ENCODE results near the gene PIR.
A peak's percentile ranks its signal among the peaks of the same experiment; 100 is the strongest.

Gene PIR

DNA sequence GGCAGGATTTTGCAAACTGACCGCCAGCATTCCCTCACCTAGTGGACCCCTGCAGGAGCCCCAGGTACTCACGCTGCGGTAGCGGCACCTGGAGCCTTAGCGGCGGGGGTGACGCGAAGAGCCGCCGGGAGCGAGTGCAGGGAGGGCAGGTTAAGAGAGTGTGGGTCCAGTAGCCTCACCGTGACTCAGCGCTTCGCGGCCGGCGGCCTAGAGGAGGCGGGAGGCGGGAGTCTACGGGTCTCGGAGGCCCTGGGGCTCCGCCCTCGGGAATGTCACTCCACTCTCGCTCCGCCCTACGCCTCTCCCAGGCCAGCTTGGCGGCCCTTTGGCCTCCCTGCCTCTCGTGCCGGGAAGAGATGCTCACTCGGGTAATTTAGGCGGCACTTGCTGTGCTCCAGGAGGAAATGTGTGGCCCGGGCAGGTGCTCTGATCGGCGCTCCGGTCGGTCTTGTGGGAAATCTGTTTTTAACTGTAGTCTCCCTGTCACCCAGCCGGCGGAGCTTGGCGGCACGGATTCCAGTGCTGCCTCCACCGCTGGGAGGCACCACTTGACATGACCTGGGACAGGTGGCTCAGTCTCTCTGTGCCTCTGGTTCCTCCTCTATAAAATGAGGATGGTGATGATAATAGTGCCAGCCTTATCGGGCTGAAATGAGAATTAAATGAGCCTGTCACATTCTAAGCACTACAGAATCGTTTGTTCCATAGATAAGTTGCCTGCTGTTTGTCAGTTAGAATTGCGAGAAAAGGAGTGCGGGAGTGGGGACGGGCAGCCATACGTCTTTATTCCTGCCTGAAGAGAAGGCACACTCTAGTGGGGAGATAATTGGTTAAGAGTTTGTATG is at the start of gene PIR:
Gene PIR (minus strand): TSS at position 216 of the 845 bp plus-strand sequence. CDS start 2,076 bp downstream, outside the sequence.
- DNase-seq, result no peak

DNA sequence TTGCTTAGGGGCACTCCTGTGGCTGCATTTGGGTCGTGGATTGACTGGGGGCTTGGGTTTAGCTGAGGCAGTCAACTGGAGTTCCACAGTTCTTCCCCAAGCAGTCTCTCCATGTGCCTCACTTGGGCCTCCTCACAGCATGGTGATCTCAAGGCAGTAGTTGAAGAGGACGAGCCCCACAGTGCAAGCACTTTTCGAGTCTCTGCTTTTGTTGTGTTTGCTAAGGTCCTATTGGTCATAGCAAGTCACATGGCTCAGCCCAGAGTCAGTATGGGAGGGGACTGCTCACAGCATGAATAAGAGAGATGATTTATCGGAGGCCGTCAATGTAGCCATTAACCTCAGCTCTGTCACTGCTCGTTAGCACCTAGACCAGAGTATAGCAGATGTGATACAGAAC is 37.2 kb upstream of the PIR start:
- DNase-seq, result no peak

- no peak for DNase-seq
Observed at GRCh38 chrX:15529165-15529564, 36.0 kb upstream of the PIR start.

DNA sequence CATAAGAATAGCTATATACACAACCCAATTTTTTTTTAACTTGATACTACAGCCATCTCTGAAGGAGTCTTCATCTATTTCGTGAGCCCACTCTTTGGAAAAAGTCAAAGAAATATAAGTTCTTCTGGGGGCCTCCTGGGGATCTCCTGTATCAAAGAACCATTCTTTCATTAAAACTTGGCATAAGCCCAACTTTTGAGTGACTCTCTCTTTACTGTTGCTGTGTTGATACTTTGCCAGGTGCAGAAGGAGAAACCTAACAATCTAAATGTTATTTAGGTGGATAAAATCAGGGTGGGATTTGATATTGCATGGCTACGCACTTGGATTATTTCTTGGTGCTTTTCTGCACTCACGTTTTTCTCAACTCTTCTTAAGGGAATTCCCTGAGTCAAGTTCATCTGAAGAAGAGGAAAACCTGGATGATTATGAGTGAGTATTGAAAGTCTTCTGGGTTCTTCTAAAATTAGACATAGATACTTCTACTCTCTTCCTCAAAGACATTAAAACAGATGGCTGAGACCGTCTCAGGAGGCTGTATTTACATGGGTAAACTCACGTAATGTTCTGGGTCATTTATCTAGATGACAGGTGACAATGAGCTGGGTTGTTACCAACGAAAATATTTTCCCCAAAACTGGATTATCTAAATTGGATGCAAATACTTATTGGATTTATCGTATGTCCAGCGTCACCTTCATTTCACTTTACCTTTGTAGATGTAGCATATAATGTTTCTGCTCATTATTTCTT is 32.7 kb upstream of the PIR start:
- no peak for DNase-seq

GRCh38 chrX:15524417-15524816 is 31.3 kb upstream of the PIR start:
- no peak for DNase-seq

DNA sequence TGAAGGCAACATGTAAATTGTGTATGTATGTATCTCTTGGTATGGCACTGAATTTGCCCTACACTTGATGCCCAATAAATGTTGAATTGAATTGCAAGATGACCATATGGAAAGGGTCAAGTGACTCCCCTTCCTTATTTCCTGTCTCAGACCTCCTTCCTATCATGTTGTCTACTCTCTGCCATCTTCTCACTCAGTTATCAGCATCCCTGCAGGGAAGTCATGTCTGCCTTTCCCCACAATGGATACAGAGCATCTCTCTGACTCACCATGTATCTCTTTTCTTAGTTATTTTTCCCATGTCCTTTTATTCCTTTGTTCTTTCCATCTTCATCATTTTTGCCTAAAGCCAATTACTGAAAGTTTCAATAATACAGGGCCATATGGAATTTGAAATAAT is 30.0 kb upstream of the PIR start:
- no peak for DNase-seq

DNA sequence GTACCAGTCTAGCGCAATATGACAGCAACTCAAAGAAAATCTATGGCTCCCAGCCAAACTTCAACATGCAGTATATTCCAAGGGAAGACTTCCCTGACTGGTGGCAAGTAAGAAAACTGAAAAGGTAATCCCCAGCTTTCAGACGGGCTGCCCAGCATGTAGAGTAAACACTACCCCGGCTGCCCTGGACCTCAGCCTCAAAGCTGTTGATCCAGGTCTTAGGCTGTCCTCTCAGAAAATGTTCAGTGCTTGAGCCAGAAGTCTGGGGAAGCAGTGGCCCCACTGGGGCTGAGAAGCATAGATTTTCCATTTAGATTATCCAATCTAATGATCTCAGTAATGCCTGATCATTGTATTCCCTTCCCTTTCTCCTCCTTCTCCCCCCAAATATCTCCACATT is 29.3 kb upstream of the PIR start:
- DNase-seq, result no peak

DNA sequence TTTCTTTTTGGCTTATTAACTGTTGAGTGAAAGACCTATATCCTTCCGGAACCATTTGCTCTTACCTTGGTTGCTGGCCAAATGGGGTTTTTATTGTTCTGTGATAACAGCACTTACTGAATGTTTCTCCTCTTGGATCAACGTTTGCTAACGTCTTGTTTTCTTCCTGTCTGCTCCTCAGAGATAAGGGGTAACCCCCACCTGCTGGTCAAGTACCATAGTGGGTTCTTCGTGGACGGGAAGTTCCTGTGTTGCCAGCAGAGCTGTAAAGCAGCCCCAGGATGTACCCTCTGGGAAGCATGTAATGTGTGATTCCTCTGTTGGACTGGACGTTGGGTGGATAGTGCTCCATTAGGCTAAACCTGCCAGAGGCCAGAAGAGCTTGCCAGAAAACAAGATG is 22.8 kb upstream of the PIR start:
- peak; percentile 43 for DNase-seq

GRCh38 chrX:15514279-15514678 is 21.1 kb upstream of the PIR start:
- no peak for DNase-seq

- no peak for DNase-seq
Observed at GRCh38 chrX:15512401-15512965, 19.4 kb upstream of the PIR start.

DNA sequence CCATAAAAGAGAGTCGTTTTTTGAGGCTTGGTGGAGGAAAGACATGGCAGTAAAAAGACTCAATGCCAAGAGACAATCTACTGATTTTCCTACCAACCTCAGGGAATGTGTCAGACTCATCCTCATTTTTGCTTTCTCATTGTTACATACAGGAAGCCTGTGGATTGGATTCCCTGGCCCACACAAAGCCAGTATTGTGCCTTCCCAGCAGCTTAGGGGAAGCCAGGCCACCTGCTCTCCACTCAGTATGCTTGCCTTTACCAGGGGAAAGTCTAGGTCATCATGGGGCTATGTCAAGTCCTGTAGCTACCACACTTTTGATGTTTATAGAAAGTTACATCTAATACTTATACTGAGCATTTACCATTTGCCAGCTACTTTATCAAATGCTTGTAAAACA is 18.4 kb upstream of the PIR start:
- no peak for DNase-seq

DNA sequence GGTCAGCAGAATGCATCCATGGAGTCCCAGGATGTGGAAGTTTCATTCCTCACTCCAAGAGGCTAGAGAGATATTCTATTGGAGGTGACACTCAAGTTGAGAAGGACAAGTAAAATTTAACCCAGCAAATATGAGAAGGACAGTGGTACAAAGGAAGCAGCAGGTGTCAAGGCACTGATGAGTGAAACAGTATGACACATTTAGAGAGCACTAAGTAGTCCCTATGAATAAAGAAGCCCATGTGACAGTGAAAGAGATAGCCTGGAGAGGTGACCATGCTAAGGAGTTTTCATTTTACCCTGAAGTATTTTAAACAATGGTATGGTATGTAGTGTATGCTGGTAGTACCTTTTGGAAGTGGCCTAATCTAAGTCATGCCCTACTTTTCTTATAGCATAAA is 16.7 kb upstream of the PIR start:
- DNase-seq, result no peak

DNA sequence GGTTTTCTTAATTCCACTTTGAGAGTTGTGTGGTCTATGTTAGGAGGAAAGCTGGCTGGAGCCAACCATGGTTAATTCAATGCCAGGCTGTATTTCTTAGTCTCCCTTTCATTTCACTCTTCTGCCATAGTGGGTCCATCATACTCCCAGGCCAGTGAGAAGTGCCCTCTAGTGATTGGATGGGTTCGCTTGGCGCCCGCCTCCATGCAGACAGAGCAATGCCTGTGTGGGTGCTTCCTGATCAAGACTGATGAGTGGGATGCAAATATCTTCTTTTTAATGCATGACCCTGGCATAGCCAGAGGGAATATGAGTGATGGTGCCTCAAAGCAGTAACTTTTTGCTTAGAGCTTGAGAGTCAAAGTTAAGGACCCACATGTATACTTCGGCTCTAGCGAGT is 13.9 kb upstream of the PIR start:
- no peak for DNase-seq

- DNase-seq, result no peak
Observed at GRCh38 chrX:15505101-15505500, 12.0 kb upstream of the PIR start.

DNA sequence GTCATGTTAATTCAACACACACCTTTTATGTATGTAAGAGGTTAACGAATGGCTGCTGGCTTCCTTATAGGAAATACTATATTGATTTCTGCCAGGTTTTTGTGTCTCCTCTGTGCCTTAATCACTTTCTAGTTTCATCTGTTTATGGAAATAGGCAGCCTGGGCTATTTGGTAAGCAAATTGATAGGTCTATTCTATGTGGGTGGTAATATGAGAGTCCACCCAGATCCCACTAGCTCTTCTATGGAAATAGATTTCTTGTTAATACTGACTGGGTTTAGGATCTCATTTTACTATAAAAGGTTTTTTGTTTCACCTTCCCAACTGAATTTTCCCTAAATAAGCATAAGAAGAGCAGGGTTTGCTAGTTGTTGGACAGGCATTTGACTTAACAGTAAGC is 11.5 kb upstream of the PIR start:
- no peak for DNase-seq

DNA sequence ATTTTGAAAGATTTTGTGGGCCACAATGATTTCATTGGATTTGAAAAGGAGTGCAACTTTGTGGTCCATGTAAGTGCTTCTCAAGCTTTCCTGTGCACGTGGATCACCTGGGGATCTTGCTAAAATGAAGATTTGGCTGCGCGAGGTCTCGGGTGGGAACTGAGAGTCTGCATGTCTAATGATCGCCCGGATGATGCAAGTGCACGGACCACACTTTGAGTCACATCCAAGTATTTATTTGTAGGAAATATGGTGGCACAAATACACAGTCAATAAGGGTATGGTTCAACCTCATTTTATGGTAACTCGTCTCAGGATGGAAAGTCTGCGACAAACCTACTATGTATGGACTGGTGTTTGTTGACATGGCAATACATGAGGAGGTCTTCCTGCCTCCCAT is 8.4 kb upstream of the PIR start:
- DNase-seq, result no peak

- DNase-seq, result no peak
Observed at GRCh38 chrX:15500497-15500966, 7.4 kb upstream of the PIR start, which contains the start of gene BMX. TSS of gene BMX (plus strand) at chrX:15500807. CDS start at chrX:15508354, 7,547 bp downstream.

- no peak for DNase-seq
Observed at GRCh38 chrX:15499976-15500375, 6.8 kb upstream of the PIR start.

GRCh38 chrX:15498741-15499140 is 5.6 kb upstream of the PIR start:
- no peak for DNase-seq

- DNase-seq, result peak; percentile 50
Observed at GRCh38 chrX:15497865-15498264, 4.7 kb upstream of the PIR start.

DNA sequence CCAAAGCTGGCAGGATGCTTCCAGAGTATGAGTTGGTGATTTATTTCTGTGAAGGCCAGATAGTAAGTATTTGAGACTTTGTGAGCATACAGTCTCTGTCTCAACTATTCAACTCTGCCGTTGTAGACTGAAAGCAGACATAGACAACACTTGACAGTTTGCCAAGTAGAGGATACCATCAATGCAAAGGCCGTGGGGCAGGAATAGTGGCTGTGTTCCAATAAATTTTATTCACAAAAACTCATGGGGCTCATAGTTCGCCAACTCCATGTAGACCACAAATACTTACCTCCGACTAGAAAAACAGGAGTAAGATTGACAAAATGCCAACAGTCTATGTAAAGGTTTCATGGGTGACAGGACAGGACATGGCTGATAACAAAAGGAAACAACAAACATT is 3.7 kb upstream of the PIR start:
- no peak for DNase-seq

DNA sequence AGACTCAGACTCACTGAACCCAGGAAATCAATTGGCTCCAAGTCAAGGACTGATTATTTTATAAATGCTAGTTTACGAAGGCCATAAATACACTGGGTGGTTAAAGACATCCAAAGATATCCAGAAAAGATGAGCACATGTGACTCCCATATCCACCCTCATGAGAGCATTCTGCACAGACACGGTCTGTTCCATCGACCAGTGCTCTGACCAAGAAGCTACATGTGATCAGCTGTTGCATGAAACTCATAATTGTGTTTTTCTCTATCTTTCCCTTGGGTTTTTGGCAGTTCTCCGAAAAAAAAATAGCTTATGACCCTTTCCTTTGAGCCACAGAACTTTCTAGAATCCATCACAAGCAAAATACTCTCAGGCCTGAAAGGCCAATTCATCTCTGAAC is 2.7 kb upstream of the PIR start:
- no peak for DNase-seq

- DNase-seq, result no peak
Observed at GRCh38 chrX:15492469-15492868, 664 bp downstream of the PIR start.

GRCh38 chrX:15483891-15484290 is 9.2 kb downstream of the PIR start:
- DNase-seq, result no peak
